Activated CD8-positive, alpha-beta T cell treated with anti-CD3 and anti-CD28 coated beads, Interleukin-2, amount 10 ng/mL, durations not matched to agents 7 days and 5 days (primary cell): ENCODE data around the gene TENT4A. TPM values are rescaled to one million over a fixed set of nuclear protein-coding genes. Genes with fewer than 3 reads are reported as not detected.

Source experiments
- ATAC-seq: fragments of 150-1000 bp; cut with Tn5 transposase; one replicate; pipeline ENCODE4 v1.10.0; 2021; ENCODE audit warnings: moderate library complexity
- CTCF ChIA-PET: fragments of 350-600 bp; sonication (Branson Sonifier 250); formaldehyde crosslinking; loops from one replicate; lab custom pipeline; 2021; ENCODE audit warnings: antibody characterized with exemption; lab: Charles Lee
- POLR2A ChIA-PET: fragments of 350-600 bp; sonication (Branson Sonifier 250); formaldehyde crosslinking; loops from one replicate; lab custom pipeline; 2021; ENCODE audit warnings: antibody characterized with exemption; lab: Charles Lee
- DNase-seq: peaks from one replicate; pipeline ENCODE4 v3.0.0-alpha.2; 2020
- H3K27ac Mint-ChIP-seq: one replicate; pipeline ENCODE4 v1.8.0; 2021; ENCODE audit warnings: mild to moderate bottlenecking, mixed read lengths
- H3K27me3 Mint-ChIP-seq: one replicate; pipeline ENCODE4 v1.8.0; 2021; ENCODE audit warnings: low read depth, mixed read lengths
- H3K36me3 Mint-ChIP-seq: one replicate; pipeline ENCODE4 v1.8.0; 2021; ENCODE audit warnings: low read depth, mixed read lengths
- H3K4me1 Mint-ChIP-seq: one replicate; pipeline ENCODE4 v1.8.0; 2021; ENCODE audit warnings: low read depth, mixed read lengths
- H3K4me3 Mint-ChIP-seq: one replicate; pipeline ENCODE4 v1.8.0; 2021; ENCODE audit warnings: mild to moderate bottlenecking, mixed read lengths
- H3K9me3 Mint-ChIP-seq: one replicate; pipeline ENCODE4 v1.8.0; 2022; ENCODE audit warnings: mixed read lengths; ENCODE audit not compliant: insufficient read depth
- total RNA-seq, 2 experiments: library from RNA; stranded (reverse); gene quantifications; one replicate each; pipeline ENCODE4 v1.2.3, GENCODE V29; 2021

The TENT4A gene
- total RNA-seq, 2 experiments from 2014 or later = 43.1 to 45.5 TPM

GRCh38 chr5:6734781-6735180, 21.5 kb downstream of the TENT4A start:
- Mint-ChIP-seq H3K4me3 (no peak overlapping the region), H3K4me1 (peaks cover 73% of the 10 kb centered on the region), H3K27ac (peak overlapping the region; percentile 3), H3K36me3 (peaks cover 52% of the 10 kb centered on the region), H3K27me3 (no peaks in the 10 kb centered on the region), H3K9me3 (no peaks in the 10 kb centered on the region)
- POLR2A ChIA-PET = no interaction called here
- DNase-seq (no peak), ATAC-seq (no peak)
- CTCF ChIA-PET = interaction anchor here (1.1 kb wide), 1 partner anchor 10 kb away, joined by 3 read pairs; no protein-coding TSS in a partner anchor

DNA sequence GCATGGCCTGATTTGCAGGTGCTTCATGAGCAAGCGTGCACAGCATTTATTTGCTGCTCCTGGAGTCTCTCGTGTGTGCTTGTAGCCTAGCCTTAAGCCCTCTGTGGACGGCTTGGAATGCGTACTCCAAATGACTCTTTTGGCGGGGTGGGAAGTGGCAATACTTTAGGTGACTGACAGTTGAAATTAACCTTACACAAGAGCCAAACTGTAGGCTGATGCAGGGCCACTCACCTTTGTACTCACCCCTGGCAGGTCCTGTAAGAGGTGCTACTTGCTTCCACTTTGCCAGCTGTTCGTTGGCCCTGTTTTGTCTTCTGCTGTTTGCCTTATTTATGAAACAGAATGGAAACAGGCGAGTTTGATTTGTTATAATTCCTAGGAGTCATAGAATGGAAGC, 22.9 kb downstream of the TENT4A start:
- POLR2A ChIA-PET = no interaction called here
- ATAC-seq (no peak), DNase-seq (no peak)
- peaks cover 62% of the 10 kb centered on the region for H3K4me1 Mint-ChIP-seq
- no peak overlapping the region for H3K4me3 Mint-ChIP-seq
- H3K36me3 Mint-ChIP-seq = peaks cover 57% of the 10 kb centered on the region
- CTCF ChIA-PET = interaction anchor here (1.1 kb wide), 1 partner anchor 9 kb away, joined by 6 read pairs; no protein-coding TSS in a partner anchor
- H3K9me3 Mint-ChIP-seq = no peaks in the 10 kb centered on the region
- peak overlapping the region; percentile 56 for H3K27ac Mint-ChIP-seq
- H3K27me3 Mint-ChIP-seq = no peaks in the 10 kb centered on the region

GRCh38 chr5:6736524-6737042, 23.4 kb downstream of the TENT4A start:
- Mint-ChIP-seq H3K36me3 (peaks cover 56% of the 10 kb centered on the region), H3K27ac (peak overlapping the region; percentile 69), H3K4me3 (no peak overlapping the region), H3K27me3 (no peaks in the 10 kb centered on the region), H3K9me3 (no peaks in the 10 kb centered on the region), H3K4me1 (peaks cover 57% of the 10 kb centered on the region)
- CTCF ChIA-PET = interaction anchor here (1.1 kb wide), 2 partner anchors 9 to 103 kb away, joined by 3 to 6 read pairs; partner anchors contain the start of gene SRD5A1
- ATAC-seq = no peak
- DNase-seq = no peak
- POLR2A ChIA-PET = interaction anchor here (1.2 kb wide), 1 partner anchor 104 kb away, joined by 4 read pairs; the partner anchor contains the start of genes NSUN2 and SRD5A1

DNA sequence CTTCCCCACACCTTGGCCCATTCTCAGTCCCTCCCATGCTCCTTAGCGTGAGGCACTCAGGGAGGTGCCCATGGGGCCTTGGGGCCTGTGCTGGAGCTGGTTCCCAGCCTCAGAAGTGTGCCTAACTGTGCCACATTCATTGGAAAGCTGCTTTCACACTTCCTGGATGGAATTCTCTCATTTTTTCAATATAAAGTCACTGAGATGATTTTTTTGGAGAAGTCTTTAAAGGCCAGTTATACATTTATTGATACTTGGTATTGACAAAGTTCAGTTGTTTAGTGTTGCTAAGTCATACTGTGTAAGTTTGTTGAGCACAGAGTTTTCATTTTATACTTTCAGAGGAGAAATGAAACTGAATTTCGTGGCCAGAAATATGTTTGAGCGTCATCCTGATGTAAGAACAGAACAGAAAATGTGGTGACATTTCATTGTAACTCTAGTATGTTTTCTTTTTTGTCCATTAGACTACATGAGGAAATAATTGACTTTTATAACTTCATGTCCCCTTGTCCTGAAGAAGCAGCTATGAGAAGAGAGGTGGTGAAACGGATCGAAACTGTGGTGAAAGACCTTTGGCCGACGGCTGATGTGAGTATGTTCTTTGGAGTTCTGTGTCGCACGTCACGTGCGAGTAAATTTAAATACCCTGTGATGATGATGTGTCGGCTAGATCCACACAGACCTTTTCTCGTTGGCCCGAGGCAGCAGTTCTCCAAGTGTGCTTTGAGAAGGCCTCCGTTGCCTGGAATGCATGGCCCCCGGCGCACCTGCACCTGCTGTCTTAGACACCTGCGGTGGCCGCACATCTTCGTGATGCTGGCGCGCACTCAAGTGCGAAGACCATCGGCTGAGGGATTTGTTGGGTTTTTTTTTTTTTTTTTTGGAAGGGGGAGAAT, 24.1 kb downstream of the TENT4A start:
- POLR2A ChIA-PET = interaction anchor here (1.2 kb wide), 1 partner anchor 105 kb away, joined by 4 read pairs; the partner anchor contains the start of genes NSUN2 and SRD5A1
- Mint-ChIP-seq H3K27ac (peak overlapping the region; percentile 69), H3K4me1 (peaks cover 50% of the 10 kb centered on the region), H3K9me3 (no peaks in the 10 kb centered on the region), H3K36me3 (peaks cover 57% of the 10 kb centered on the region), H3K27me3 (no peaks in the 10 kb centered on the region), H3K4me3 (no peak overlapping the region)
- no peak for ATAC-seq
- no peak for DNase-seq
- CTCF ChIA-PET = interaction anchor here (1.1 kb wide), 2 partner anchors 8 to 104 kb away, joined by 3 to 6 read pairs; partner anchors contain the start of gene SRD5A1

DNA sequence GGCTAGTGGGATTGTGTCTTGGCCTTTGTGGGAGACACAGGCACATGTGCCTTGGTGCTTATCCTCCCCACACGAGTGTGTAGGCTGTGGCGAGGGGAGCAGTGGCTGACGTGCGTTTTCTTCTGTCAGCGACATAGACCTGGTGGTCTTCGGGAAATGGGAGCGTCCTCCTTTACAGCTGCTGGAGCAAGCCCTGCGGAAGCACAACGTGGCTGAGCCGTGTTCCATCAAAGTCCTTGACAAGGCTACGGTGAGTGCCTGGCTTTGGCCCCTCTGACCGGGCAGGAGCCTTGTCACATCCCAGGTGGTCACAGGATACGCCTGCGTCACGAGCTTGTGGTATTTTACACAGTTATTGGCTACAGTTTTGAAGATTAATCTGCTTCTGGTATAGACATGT, 26.4 kb downstream of the TENT4A start:
- H3K9me3 Mint-ChIP-seq = no peaks in the 10 kb centered on the region
- ATAC-seq = no peak
- peaks cover 60% of the 10 kb centered on the region for H3K36me3 Mint-ChIP-seq
- no peak overlapping the region for H3K27ac Mint-ChIP-seq
- H3K4me3 Mint-ChIP-seq = no peak overlapping the region
- DNase-seq = no peak
- no peaks in the 10 kb centered on the region for H3K27me3 Mint-ChIP-seq
- CTCF ChIA-PET = no interaction called here
- POLR2A ChIA-PET = no interaction called here
- peaks cover 34% of the 10 kb centered on the region for H3K4me1 Mint-ChIP-seq

DNA sequence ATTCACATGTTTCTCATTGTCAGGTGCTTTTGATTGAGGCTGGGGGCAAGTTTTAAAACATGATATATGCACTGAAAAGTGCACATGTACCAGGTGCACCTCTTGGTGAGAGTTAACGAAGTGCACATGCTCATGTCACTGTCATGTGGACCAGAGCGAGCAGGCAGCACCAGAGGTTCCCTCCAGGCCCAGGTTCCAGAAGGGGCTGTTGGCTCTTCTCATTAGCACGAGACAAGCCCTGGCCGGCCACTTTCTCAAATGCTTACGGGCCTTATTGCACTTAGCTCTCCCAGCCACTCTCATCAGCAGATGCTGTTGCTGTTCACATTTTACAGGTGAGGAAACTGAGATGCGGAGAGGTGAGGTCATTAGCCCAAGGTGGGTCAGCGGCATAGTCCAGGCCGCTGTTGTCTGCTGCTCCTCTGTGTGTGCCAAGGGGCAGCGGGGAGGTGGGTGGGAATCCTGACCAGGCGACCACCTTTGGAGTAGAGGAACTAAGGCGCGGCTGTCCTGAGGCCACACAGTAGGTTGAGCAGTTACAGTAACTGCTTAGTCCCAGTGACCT, 27.4 kb downstream of the TENT4A start:
- CTCF ChIA-PET = no interaction called here

GRCh38 chr5:6742081-6742758, 29.0 kb downstream of the TENT4A start:
- CTCF ChIA-PET = no interaction called here
- H3K9me3 Mint-ChIP-seq = no peaks in the 10 kb centered on the region
- peaks cover 9% of the 10 kb centered on the region for H3K4me1 Mint-ChIP-seq
- DNase-seq = no peak
- H3K4me3 Mint-ChIP-seq = no peak overlapping the region
- H3K27me3 Mint-ChIP-seq = no peaks in the 10 kb centered on the region
- ATAC-seq = no peak
- H3K27ac Mint-ChIP-seq = no peak overlapping the region
- H3K36me3 Mint-ChIP-seq = peaks cover 56% of the 10 kb centered on the region
- POLR2A ChIA-PET = no interaction called here

More for the DNA sequence above, 27.4 kb downstream of the TENT4A start:
- Mint-ChIP-seq H3K9me3 (no peaks in the 10 kb centered on the region), H3K4me1 (peaks cover 23% of the 10 kb centered on the region), H3K27me3 (no peaks in the 10 kb centered on the region), H3K36me3 (peaks cover 58% of the 10 kb centered on the region), H3K4me3 (no peak overlapping the region), H3K27ac (peak overlapping the region; percentile 61)
- ATAC-seq (no peak), DNase-seq (no peak)
- POLR2A ChIA-PET = no interaction called here

- Mint-ChIP-seq H3K36me3 (peaks cover 59% of the 10 kb centered on the region), H3K27me3 (no peaks in the 10 kb centered on the region), H3K9me3 (no peaks in the 10 kb centered on the region), H3K4me3 (no peak overlapping the region), H3K27ac (no peak overlapping the region), H3K4me1 (peaks cover 4% of the 10 kb centered on the region)
- ChIA-PET POLR2A (no interaction called here), CTCF (interaction anchor here (1.1 kb wide), 1 partner anchor 15 kb away, joined by 3 read pairs; no protein-coding TSS in a partner anchor)
- DNase-seq = no peak
- no peak for ATAC-seq
These were observed 29.9 kb downstream of the TENT4A start for GRCh38 chr5:6743161-6743560.

GRCh38 chr5:6744841-6745705, 31.8 kb downstream of the TENT4A start:
- H3K27ac Mint-ChIP-seq = peak overlapping the region; percentile 66
- no peaks in the 10 kb centered on the region for H3K9me3 Mint-ChIP-seq
- ChIA-PET CTCF (interaction anchor here (0.7 to 2.1 kb wide), 18 partner anchors 9 to 146 kb away, joined by 3 to 9 read pairs (median 5); partner anchors contain the start of genes NSUN2 and SRD5A1), POLR2A (interaction anchor here (1.4 kb wide), 1 partner anchor 112 kb away, joined by 3 read pairs; the partner anchor contains the start of genes NSUN2 and SRD5A1)
- H3K27me3 Mint-ChIP-seq = no peaks in the 10 kb centered on the region
- H3K4me3 Mint-ChIP-seq = no peak overlapping the region
- DNase-seq (no peak), ATAC-seq (no peak)
- H3K4me1 Mint-ChIP-seq = peaks cover 5% of the 10 kb centered on the region
- H3K36me3 Mint-ChIP-seq = peaks cover 59% of the 10 kb centered on the region

DNA sequence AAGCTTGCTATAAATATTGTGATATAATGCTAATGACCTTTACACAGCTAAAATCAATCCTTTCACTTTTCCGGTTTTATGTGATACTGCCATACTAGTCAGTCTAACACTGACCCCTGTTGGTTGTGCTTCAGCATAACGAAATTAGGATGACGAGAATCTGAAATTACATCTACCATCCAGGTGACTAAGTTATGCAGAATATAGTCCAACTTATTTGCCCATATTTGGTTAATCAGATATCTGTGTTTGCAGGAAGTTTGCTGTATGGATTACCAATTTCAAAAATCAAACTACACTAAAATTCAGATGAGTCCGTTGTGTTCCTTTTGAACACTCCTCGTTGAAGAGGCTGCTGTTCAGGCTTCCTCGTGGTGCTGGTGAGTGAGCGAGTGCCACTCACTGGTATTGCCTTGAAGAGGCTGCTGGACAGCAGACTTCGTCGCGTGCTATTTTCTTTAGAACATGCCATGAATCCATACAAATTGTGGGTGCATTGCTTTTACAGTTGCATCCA, 32.5 kb downstream of the TENT4A start:
- Mint-ChIP-seq H3K4me1 (peaks cover 11% of the 10 kb centered on the region), H3K4me3 (no peak overlapping the region), H3K9me3 (no peaks in the 10 kb centered on the region), H3K27me3 (no peaks in the 10 kb centered on the region), H3K27ac (no peak overlapping the region), H3K36me3 (peaks cover 60% of the 10 kb centered on the region)
- CTCF ChIA-PET = interaction anchor here (0.7 to 2.1 kb wide), 18 partner anchors 9 to 147 kb away, joined by 3 to 9 read pairs (median 5); partner anchors contain the start of genes NSUN2 and SRD5A1
- ATAC-seq (peak; percentile 75), DNase-seq (peak; percentile 35)
- POLR2A ChIA-PET = no interaction called here
